ENCODE results near the gene HSD11B1L. TPM values are rescaled to one million over a fixed set of nuclear protein-coding genes. Genes with fewer than 3 reads are reported as not detected.
"Not testable (repeated sequence)": the region's sequence is repeated elsewhere in the genome, so short reads cannot be mapped to it uniquely, and the experiment has no call there.

Gene HSD11B1L
- total RNA-seq, 1 donor from 2014 or later: 8.4 TPM

GRCh38 chr19:5719961-5720790 is 39.3 kb downstream of the HSD11B1L start, which contains the start of the genes CATSPERD and LONP1:
CATSPERD (plus strand) TSS chr19:5720637; CDS start chr19:5720738, 101 bp downstream.
LONP1 (minus strand) TSS chr19:5720146; CDS start chr19:5720132, 14 bp downstream.
- H3K9me3 Mint-ChIP-seq (ENCODE audit: unreplicated experiment): no peaks in the 10 kb centered on the region
- no peak for TF ChIP-seq EZH2 (IDR thresholded peaks at IDR 0.05; ENCODE audit: insufficient read depth, low read length)
- peak; percentile 75 for TF ChIP-seq CTCF (IDR thresholded peaks at IDR 0.05; ENCODE audit: insufficient read depth, low read depth, low read length)
- peak within 1 kb of the TSS; percentile 98 for H3K4me3 Mint-ChIP-seq (ENCODE audit: unreplicated experiment)
- no peaks in the 10 kb centered on the region for H3K36me3 Mint-ChIP-seq (ENCODE audit: low read depth, unreplicated experiment)
- H3K4me1 Mint-ChIP-seq (ENCODE audit: low read depth, unreplicated experiment): peaks cover 15% of the 10 kb centered on the region
- peak within 1 kb of the TSS; percentile 100 for H3K27ac Mint-ChIP-seq (ENCODE audit: unreplicated experiment)
- DNase-seq (ENCODE audit: low read depth): peak; percentile 96
- peaks cover 45% of the 10 kb centered on the region for H3K79me2 ChIP-seq (ENCODE audit: insufficient read depth, low read length)
- H3K27ac ChIP-seq (ENCODE audit: low read depth, low read length): peak within 1 kb of the TSS; percentile 95
- H3K27me3 Mint-ChIP-seq (ENCODE audit: low read depth, unreplicated experiment): peaks cover 5% of the 10 kb centered on the region
- FAIRE-seq: no peak
- H3K9ac ChIP-seq (ENCODE audit: low read length): peak within 1 kb of the TSS; percentile 96
- no peaks in the 10 kb centered on the region for H3K9me3 ChIP-seq (ENCODE audit: insufficient read depth, low read depth, low read length)
- peak within 1 kb of the TSS; percentile 91 for H3K4me2 ChIP-seq (ENCODE audit: low read length)
- peaks cover 2% of the 10 kb centered on the region for H3K27me3 ChIP-seq (ENCODE audit: insufficient read depth, low read length)
- peaks cover 27% of the 10 kb centered on the region for H3K4me1 ChIP-seq (ENCODE audit: insufficient read depth, low read length)
- H3K4me3 ChIP-seq (ENCODE audit: insufficient read depth, low read depth, low read length): peak within 1 kb of the TSS; percentile 90
- peak within 1 kb of the TSS; percentile 96 for H2AFZ ChIP-seq (ENCODE audit: low read depth, low read length)
- H3K36me3 ChIP-seq (ENCODE audit: insufficient read depth, low read length): peaks cover 2% of the 10 kb centered on the region
- peaks cover 27% of the 10 kb centered on the region for H4K20me1 ChIP-seq (ENCODE audit: insufficient read depth, low read length)

GRCh38 chr19:5727453-5728050 is 46.7 kb downstream of the HSD11B1L start:
- DNase-seq (ENCODE audit: low read depth) (no peak), FAIRE-seq (no peak)
- Mint-ChIP-seq H3K27ac (ENCODE audit: unreplicated experiment) (no peak overlapping the region), H3K27me3 (ENCODE audit: low read depth, unreplicated experiment) (peaks cover 13% of the 10 kb centered on the region), H3K4me1 (ENCODE audit: low read depth, unreplicated experiment) (no peaks in the 10 kb centered on the region), H3K4me3 (ENCODE audit: unreplicated experiment) (no peak overlapping the region), H3K9me3 (ENCODE audit: unreplicated experiment) (no peaks in the 10 kb centered on the region), H3K36me3 (ENCODE audit: low read depth, unreplicated experiment) (no peaks in the 10 kb centered on the region)
- H3K4me1 ChIP-seq (ENCODE audit: insufficient read depth, low read length): no peaks in the 10 kb centered on the region
- no peak overlapping the region for H3K27ac ChIP-seq (ENCODE audit: low read depth, low read length)
- no peak overlapping the region for H3K9ac ChIP-seq (ENCODE audit: low read length)
- no peaks in the 10 kb centered on the region for H3K36me3 ChIP-seq (ENCODE audit: insufficient read depth, low read length)
- H2AFZ ChIP-seq (ENCODE audit: low read depth, low read length): no peak overlapping the region
- no peaks in the 10 kb centered on the region for H3K9me3 ChIP-seq (ENCODE audit: insufficient read depth, low read depth, low read length)
- H3K4me2 ChIP-seq (ENCODE audit: low read length): no peak overlapping the region
- peaks cover 2% of the 10 kb centered on the region for H3K27me3 ChIP-seq (ENCODE audit: insufficient read depth, low read length)
- no peak for TF ChIP-seq EZH2 (IDR thresholded peaks at IDR 0.05; ENCODE audit: insufficient read depth, low read length)
- TF ChIP-seq CTCF (IDR thresholded peaks at IDR 0.05; ENCODE audit: insufficient read depth, low read depth, low read length): no peak
- H3K79me2 ChIP-seq (ENCODE audit: insufficient read depth, low read length): no peaks in the 10 kb centered on the region
- no peaks in the 10 kb centered on the region for H4K20me1 ChIP-seq (ENCODE audit: insufficient read depth, low read length)
- H3K4me3 ChIP-seq (ENCODE audit: insufficient read depth, low read depth, low read length): no peak overlapping the region

GRCh38 chr19:5733172-5733571 is 52.3 kb downstream of the HSD11B1L start:
- peaks cover 12% of the 10 kb centered on the region for H3K27me3 Mint-ChIP-seq (ENCODE audit: low read depth, unreplicated experiment)
- H3K9me3 Mint-ChIP-seq (ENCODE audit: unreplicated experiment); H3K4me3 ChIP-seq (ENCODE audit: insufficient read depth, low read depth, low read length); H3K27ac Mint-ChIP-seq (ENCODE audit: unreplicated experiment); H3K27ac ChIP-seq (ENCODE audit: low read depth, low read length); H3K9me3 ChIP-seq (ENCODE audit: insufficient read depth, low read depth, low read length); H3K9ac ChIP-seq (ENCODE audit: low read length); H3K79me2 ChIP-seq (ENCODE audit: insufficient read depth, low read length); H3K36me3 Mint-ChIP-seq (ENCODE audit: low read depth, unreplicated experiment); FAIRE-seq; H3K4me1 Mint-ChIP-seq (ENCODE audit: low read depth, unreplicated experiment); H3K27me3 ChIP-seq (ENCODE audit: insufficient read depth, low read length); H2AFZ ChIP-seq (ENCODE audit: low read depth, low read length); H3K4me2 ChIP-seq (ENCODE audit: low read length); H3K4me3 Mint-ChIP-seq (ENCODE audit: unreplicated experiment); H3K4me1 ChIP-seq (ENCODE audit: insufficient read depth, low read length); H4K20me1 ChIP-seq (ENCODE audit: insufficient read depth, low read length); DNase-seq (ENCODE audit: low read depth); H3K36me3 ChIP-seq (ENCODE audit: insufficient read depth, low read length): not testable (repeated sequence)

Other genes starting within 250 kb of the HSD11B1L start
- 0.19 TPM in 1 of 2 replicates, not detected in the other for gene ZNRF4, start 225.6 kb upstream of the HSD11B1L start, total RNA-seq
- 0.38 and 1.4 TPM in 2 replicates for gene TINCR, start 113.1 kb upstream of the HSD11B1L start, total RNA-seq
- 50.6 and 51.9 TPM in 2 replicates for gene SAFB2, start 58.3 kb upstream of the HSD11B1L start, total RNA-seq
- gene SAFB, start 57.9 kb upstream of the HSD11B1L start, total RNA-seq: 60.4 and 65.1 TPM in 2 replicates
- gene MICOS13, start 511 bp upstream of the HSD11B1L start, total RNA-seq: 48.0 and 49.3 TPM in 2 replicates
- 894 and 943 TPM in 2 replicates for gene RPL36, start 9.3 kb downstream of the HSD11B1L start, total RNA-seq
- gene LONP1, start 39.1 kb downstream of the HSD11B1L start, total RNA-seq: 77.8 and 85.2 TPM in 2 replicates
- not detected in 2 replicates for gene CATSPERD, start 39.6 kb downstream of the HSD11B1L start, total RNA-seq
- gene PRR22, start 103.7 kb downstream of the HSD11B1L start, total RNA-seq: 2.0 and 2.4 TPM in 2 replicates
- gene DUS3L, start 110.1 kb downstream of the HSD11B1L start, total RNA-seq: 18.4 and 19.7 TPM in 2 replicates
- gene NRTN, start 124.0 kb downstream of the HSD11B1L start, total RNA-seq: 0.62 and 0.66 TPM in 2 replicates
- gene FUT6, start 158.7 kb downstream of the HSD11B1L start, total RNA-seq: 0.09 TPM in 1 of 2 replicates, not detected in the other
- 0.14 and 0.84 TPM in 2 replicates for gene FUT3, start 170.4 kb downstream of the HSD11B1L start, total RNA-seq
- 0.30 and 0.41 TPM in 2 replicates for gene FUT5, start 189.5 kb downstream of the HSD11B1L start, total RNA-seq
- gene NDUFA11, start 222.8 kb downstream of the HSD11B1L start, total RNA-seq: 286 and 305 TPM in 2 replicates
- 3.9 and 4.2 TPM in 2 replicates for gene VMAC, start 223.8 kb downstream of the HSD11B1L start, total RNA-seq
- 6.2 and 7.2 TPM in 2 replicates for gene CAPS, start 233.2 kb downstream of the HSD11B1L start, total RNA-seq

Data from astrocyte (in vitro differentiated cells and primary cell).